ENCODE results near the gene FGD5. TPM values are rescaled to one million over a fixed set of nuclear protein-coding genes. Genes with fewer than 3 reads are reported as not detected.

Gene FGD5, protein sequence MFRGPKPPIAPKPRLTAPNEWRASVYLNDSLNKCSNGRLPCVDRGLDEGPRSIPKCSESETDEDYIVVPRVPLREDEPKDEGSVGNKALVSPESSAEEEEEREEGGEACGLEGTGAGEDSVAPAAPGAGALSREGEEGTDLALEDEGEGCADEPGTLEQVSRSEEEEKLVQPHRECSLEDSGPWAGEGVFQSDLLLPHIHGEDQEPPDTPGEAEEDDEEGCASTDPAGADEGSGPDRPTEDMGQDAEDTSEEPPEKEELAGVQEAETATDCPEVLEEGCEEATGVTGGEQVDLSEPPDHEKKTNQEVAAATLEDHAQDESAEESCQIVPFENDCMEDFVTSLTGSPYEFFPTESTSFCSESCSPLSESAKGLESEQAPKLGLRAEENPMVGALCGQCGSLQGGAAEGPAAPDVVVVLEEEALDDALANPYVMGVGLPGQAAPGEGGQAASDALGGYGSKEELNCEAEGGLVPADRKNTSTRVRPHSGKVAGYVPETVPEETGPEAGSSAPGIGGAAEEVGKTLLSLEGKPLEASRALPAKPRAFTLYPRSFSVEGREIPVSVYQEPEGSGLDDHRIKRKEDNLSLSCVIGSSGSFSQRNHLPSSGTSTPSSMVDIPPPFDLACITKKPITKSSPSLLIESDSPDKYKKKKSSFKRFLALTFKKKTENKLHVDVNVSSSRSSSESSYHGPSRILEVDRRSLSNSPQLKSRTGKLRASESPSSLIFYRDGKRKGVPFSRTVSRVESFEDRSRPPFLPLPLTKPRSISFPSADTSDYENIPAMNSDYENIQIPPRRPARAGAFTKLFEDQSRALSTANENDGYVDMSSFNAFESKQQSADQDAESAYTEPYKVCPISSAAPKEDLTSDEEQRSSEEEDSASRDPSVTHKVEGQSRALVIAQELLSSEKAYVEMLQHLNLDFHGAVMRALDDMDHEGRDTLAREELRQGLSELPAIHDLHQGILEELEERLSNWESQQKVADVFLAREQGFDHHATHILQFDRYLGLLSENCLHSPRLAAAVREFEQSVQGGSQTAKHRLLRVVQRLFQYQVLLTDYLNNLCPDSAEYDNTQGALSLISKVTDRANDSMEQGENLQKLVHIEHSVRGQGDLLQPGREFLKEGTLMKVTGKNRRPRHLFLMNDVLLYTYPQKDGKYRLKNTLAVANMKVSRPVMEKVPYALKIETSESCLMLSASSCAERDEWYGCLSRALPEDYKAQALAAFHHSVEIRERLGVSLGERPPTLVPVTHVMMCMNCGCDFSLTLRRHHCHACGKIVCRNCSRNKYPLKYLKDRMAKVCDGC (N-terminal part only)
- total RNA-seq = 127 and 130 TPM in 2 replicates

DNA sequence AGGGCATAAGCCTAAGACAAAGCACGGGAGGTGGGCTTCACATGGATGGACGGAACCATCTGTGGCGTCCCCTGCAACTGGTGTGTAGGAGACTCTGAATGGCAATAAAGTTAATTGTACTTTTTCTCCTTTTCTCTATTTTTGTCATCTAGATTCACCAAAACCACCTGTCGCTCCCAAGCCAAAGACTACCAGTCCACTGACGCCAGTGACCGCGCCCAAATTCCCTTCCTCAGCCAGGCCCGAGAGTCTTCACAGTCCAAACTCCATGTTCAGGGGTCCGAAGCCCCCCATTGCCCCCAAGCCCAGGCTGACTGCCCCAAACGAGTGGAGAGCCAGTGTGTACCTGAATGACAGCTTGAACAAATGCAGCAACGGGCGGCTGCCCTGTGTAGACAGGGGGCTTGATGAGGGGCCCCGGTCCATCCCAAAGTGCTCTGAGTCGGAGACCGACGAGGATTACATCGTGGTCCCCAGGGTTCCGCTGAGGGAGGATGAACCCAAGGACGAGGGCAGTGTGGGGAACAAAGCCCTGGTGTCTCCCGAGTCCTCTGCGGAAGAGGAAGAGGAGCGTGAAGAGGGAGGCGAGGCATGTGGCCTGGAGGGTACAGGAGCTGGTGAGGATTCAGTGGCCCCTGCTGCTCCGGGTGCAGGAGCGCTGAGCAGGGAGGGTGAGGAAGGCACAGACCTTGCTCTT lies at the start of gene FGD5:
Gene FGD5 (plus strand): TSS at position 159 of the 697 bp plus-strand sequence. CDS start 110 bp downstream, at position 269.

DNA sequence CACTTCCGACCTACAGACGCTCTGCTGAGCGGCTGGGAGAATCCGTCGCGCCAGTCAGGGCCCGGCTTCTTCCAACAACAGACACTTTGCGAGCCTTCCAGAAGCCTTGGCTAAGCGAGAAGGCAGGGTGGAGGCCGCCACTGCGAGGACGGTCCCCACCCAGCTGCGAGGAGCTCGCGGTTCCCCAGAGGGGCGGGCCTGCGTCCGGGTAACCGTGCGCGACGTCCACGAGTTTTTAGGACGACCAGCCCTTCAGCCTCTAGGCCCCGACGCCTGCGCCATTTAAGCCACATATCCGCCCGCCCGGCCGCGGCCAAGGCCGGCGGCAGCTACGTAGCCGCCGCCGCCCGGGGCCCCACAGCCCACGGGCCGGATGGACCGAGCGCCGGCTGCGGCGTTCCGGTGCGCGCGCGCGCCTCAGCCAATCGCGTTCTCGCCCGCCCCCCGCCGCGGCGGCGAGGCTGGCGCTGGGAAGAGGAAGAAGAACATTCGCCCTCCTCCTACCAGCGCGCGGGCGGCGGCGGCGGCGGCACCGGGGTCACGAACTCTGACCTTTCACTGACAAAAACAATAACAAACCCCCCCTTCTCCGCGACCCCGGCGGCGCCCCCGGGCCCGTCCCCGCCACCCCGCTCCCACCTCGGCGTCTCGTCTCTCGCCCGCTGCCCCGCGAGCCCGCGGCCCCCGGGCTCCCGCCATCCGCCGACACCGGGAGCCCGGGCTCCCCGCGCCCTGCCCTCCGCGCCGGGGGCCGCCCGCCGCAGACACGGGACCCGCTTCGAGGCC lies 128.5 kb downstream of the FGD5 start, which contains the start of gene NR2C2:
Gene NR2C2 (plus strand): TSS at position 484 of the 786 bp plus-strand sequence. CDS start 56,332 bp downstream, outside the sequence.

Other genes with a start within 250 kb of the FGD5 start
- 10.8 and 11.4 TPM in 2 replicates for gene CCDC174, start 167.2 kb upstream of the FGD5 start, total RNA-seq
- not detected in 2 replicates for gene C3orf20, start 143.8 kb upstream of the FGD5 start, total RNA-seq
- gene NR2C2, start 128.6 kb downstream of the FGD5 start, total RNA-seq = 36.3 and 37.9 TPM in 2 replicates
- 19.9 and 22.4 TPM in 2 replicates for gene MRPS25, start 246.4 kb downstream of the FGD5 start, total RNA-seq

Measured in vein endothelial cell (primary cell).